Right lobe of liver (tissue), 6 donors: ENCODE measurements around the gene VRK2. TPM values are rescaled to one million over a fixed set of nuclear protein-coding genes. Genes with fewer than 3 reads are reported as not detected.

Experiments
- ATAC-seq, 4 donors: fragments of 200-7000 bp; cut with Tn5 transposase; one replicate each; pipeline ENCODE4 v1.9.1; 2020; ENCODE audit warnings: mild to moderate bottlenecking in 4 of 4, moderate library complexity in 4 of 4
- DNase-seq, 3 donors: peaks; one replicate each; pipeline ENCODE4 v3.0.0-alpha.2; 2020
- H3K27ac ChIP-seq, 3 donors: fragments of 200-600 bp; one replicate each; pipeline ENCODE4 v1.8.0; 2022
- H3K27me3 ChIP-seq, 2 donors: fragments of 200-600 bp; one replicate each; pipeline ENCODE4 v1.8.0; 2022
- H3K36me3 ChIP-seq, 4 donors: fragments of 200-600 bp; sonication (generic) in 1 of 4; one replicate each; pipeline versions ENCODE4 v1.5.1 to v1.8.0; 2017 to 2022; ENCODE audit warnings: control low read depth in 1 of 4
- H3K4me1 ChIP-seq, 4 donors: fragments of 200-600 bp; sonication (generic) in 1 of 4; one replicate each; pipeline versions ENCODE4 v1.5.1 to v1.8.0; 2017 to 2022; ENCODE audit warnings: control low read depth in 1 of 4
- H3K4me3 ChIP-seq, 3 donors: fragments of 200-600 bp; one replicate each; pipeline ENCODE4 v1.8.0; 2022
- H3K9me3 ChIP-seq, 4 donors: fragments of 200-600 bp; sonication (generic) in 1 of 4; one replicate each; pipeline versions ENCODE4 v1.5.1 to v1.8.0; 2017 to 2022; ENCODE audit warnings: control low read depth in 1 of 4
- POLR2A ChIP-seq: fragments of 450-650 bp; IDR thresholded peaks from one replicate; pipeline ENCODE4 v1.6.1; 2017; ENCODE audit warnings: antibody characterized with exemption, mild to moderate bottlenecking
- WGBS: methylation state at CpG from one replicate; pipeline ENCODE4 v1.1.6; 2018; ENCODE audit warnings: low coverage, low lambda C conversion rate; ENCODE audit not compliant: insufficient coverage; ENCODE audit errors: missing lambda C conversion rate; 5-methylcytosine and 5-hydroxymethylcytosine counted together
- intact Hi-C, 2 donors: fragments of 100-400 bp; cut with DNase I; formaldehyde crosslinking; loops; one replicate each; pipeline versions ENCODE4 v1.11.2 to v1.14.1; 2022
- total RNA-seq, 6 experiments: library from RNA; depleted of rRNA in 2 of 6; stranded (reverse); fragments of >200 nt in 2 of 6; fragmentation: NEBNext Ultra II Directional in 3 of 6; extraction: Animal tissue kit (Norgen Biotek cat#: 25700) in 3 of 6; gene quantifications; one replicate each; pipeline versions ENCODE4 v1.1.0 to v1.2.4, GENCODE V29; 2016 to 2023
- TF ChIP-seq, protein P1 (sequence below), 4 donors: fragments of 200-600 bp in 3 of 4; fragments of 450-650 bp in 1 of 4; IDR thresholded peaks; one replicate each; pipeline versions ENCODE4 v1.5.1 to v1.8.0; 2016 to 2022; ENCODE audit warnings: antibody characterized with exemption in 4 of 4, mild to moderate bottlenecking in 2 of 4
- donor health status: DM: no; HTN: yes; CAD: no.
- donor health status: DM: no; HTN: no; CAD: no.
- donor health status: DM: no; HTN: no; CAD: no.
- donor health status: DM: no; HTN: yes; CAD: no.
- donor health status: DM: no; HTN: yes; CAD: no.

The VRK2 gene
- total RNA-seq, 6 experiments from 2014 or later, result 7.7 to 13.0 (median 10.2) TPM

- intact Hi-C loops, result no loop called here
- Histone ChIP-seq H3K9me3 (no peaks in the 10 kb centered on the region), H3K27me3 (no peaks in the 10 kb centered on the region), H3K4me1 (no peaks in the 10 kb centered on the region), H3K36me3 (no peaks in the 10 kb centered on the region), H3K4me3 (no peak overlapping the region), H3K27ac (no peak overlapping the region)
- WGBS, result 33% methylated on average over 1 of the region's 1 CpG
- peak in 3 of 4 donors; percentile 41 to 61 (median 57) for ATAC-seq
- DNase-seq, result no peak
- TF ChIP-seq, protein P1, sequence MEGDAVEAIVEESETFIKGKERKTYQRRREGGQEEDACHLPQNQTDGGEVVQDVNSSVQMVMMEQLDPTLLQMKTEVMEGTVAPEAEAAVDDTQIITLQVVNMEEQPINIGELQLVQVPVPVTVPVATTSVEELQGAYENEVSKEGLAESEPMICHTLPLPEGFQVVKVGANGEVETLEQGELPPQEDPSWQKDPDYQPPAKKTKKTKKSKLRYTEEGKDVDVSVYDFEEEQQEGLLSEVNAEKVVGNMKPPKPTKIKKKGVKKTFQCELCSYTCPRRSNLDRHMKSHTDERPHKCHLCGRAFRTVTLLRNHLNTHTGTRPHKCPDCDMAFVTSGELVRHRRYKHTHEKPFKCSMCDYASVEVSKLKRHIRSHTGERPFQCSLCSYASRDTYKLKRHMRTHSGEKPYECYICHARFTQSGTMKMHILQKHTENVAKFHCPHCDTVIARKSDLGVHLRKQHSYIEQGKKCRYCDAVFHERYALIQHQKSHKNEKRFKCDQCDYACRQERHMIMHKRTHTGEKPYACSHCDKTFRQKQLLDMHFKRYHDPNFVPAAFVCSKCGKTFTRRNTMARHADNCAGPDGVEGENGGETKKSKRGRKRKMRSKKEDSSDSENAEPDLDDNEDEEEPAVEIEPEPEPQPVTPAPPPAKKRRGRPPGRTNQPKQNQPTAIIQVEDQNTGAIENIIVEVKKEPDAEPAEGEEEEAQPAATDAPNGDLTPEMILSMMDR (IDR thresholded peaks at IDR 0.05), result no peak
- no peak for TF ChIP-seq POLR2A
These were observed 7.4 kb upstream of the VRK2 start for GRCh38 chr2:58039170-58039611.

- TF ChIP-seq, protein P1 (IDR thresholded peaks at IDR 0.05), result no peak
- no peak for TF ChIP-seq POLR2A
- H3K4me1 ChIP-seq, result peaks cover 0 to 7% (median 2%) of the 10 kb centered on the region in 4 donors
- DNase-seq (no peak), ATAC-seq (no peak)
- H3K4me3 ChIP-seq, result no peak overlapping the region
- H3K9me3 ChIP-seq, result no peaks in the 10 kb centered on the region
- H3K27ac ChIP-seq, result no peak overlapping the region
- no peaks in the 10 kb centered on the region for H3K27me3 ChIP-seq
- WGBS, result 50% methylated on average over 2 of the region's 2 CpGs
- intact Hi-C loops, result no loop called here
- H3K36me3 ChIP-seq, result no peaks in the 10 kb centered on the region
These were observed 4.1 kb upstream of the VRK2 start for GRCh38 chr2:58042486-58042970.

DNA sequence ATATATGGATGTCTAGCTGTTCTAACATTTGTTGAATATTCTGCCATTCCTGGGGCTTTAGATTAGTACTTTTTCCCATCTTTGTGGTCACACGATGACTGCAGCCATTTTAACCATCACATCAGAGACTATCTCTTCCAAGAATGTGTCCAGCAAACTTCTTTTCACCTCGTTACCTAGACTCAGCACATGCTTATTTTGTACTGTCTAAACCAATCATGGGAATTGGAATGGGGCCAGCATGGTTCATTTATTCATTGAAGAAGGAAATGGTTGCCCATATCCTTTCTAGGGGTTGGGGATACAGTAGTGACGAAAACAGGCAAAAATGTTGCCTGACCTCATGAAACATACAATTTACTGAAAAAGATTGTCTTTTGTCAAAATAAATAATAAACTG, 2.5 kb upstream of the VRK2 start:
- WGBS, result 81% methylated on average over 3 of the region's 3 CpGs
- intact Hi-C loops, result no loop called here
- DNase-seq (no peak), ATAC-seq (no peak)
- TF ChIP-seq, protein P1 (IDR thresholded peaks at IDR 0.05), result no peak
- no peak for TF ChIP-seq POLR2A
- H3K36me3 ChIP-seq, result no peaks in the 10 kb centered on the region
- no peak overlapping the region for H3K27ac ChIP-seq
- H3K4me3 ChIP-seq, result no peak overlapping the region
- H3K9me3 ChIP-seq, result no peaks in the 10 kb centered on the region
- peaks cover 0 to 13% (median 5%) of the 10 kb centered on the region in 4 donors for H3K4me1 ChIP-seq
- H3K27me3 ChIP-seq, result no peaks in the 10 kb centered on the region

DNA sequence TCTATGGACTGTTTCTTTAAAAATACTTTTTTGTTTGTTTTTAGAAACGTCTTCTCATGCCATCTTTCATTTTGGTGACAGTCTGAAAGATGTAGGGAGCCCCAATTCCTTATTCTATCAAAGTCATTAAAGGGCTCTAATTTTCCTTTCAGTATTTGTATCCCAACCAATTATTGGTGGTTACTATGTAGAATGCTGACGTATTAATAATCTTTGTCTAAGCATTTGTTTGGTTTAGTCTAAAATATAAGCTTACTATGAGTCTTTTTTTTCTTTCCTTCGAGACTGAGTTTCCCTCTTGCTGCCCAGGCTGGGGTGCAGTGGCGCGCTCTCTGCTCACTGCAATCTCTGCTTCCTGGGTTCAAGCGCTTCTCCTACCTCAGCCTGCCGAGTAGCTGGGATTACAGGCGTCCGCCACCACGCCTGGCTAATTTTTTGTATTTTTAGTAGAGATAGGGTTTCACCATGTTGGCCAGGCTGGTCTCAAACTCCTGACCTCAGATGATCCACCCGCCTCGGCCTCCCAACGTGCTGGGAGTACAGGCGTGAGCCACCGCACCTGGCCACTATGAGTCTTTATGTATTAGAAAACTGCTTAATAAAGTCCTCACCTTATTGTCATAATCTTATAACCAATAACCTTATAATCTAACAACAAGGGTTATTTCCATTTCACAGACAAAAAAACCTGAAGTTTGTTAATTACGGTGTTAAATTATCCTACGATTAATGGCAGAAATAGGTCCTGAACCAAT, 849 bp upstream of the VRK2 start:
- TF ChIP-seq, protein P1 (IDR thresholded peaks at IDR 0.05), result no peak
- no peak for TF ChIP-seq POLR2A
- no peaks in the 10 kb centered on the region for H3K27me3 ChIP-seq
- H3K27ac ChIP-seq, result peak overlapping the region; percentile 82 to 92 (median 86)
- 61% methylated on average over 15 of the region's 17 CpGs for WGBS
- peaks cover 0 to 13% (median 5%) of the 10 kb centered on the region in 4 donors for H3K4me1 ChIP-seq
- DNase-seq (peak in 2 of 3 donors; percentile 11 to 44), ATAC-seq (no peak)
- H3K36me3 ChIP-seq, result no peaks in the 10 kb centered on the region
- H3K4me3 ChIP-seq, result peak overlapping the region; percentile 68 to 85 (median 71)
- no peaks in the 10 kb centered on the region for H3K9me3 ChIP-seq
- intact Hi-C loops, result no loop called here
